LoVo (cell line): Measurements from ENCODE around the gene SLC28A3.
A peak's percentile ranks its signal among the peaks of the same experiment; 100 is the strongest.

Experiments
- DNase-seq: peaks from one replicate; pipeline ENCODE4 v3.0.0-alpha.2; 2016; ENCODE audit warnings: low spot score

SLC28A3 gene

GRCh38 chr9:84339962-84340361, 596 bp downstream of the SLC28A3 start:
- no peak for DNase-seq

DNA sequence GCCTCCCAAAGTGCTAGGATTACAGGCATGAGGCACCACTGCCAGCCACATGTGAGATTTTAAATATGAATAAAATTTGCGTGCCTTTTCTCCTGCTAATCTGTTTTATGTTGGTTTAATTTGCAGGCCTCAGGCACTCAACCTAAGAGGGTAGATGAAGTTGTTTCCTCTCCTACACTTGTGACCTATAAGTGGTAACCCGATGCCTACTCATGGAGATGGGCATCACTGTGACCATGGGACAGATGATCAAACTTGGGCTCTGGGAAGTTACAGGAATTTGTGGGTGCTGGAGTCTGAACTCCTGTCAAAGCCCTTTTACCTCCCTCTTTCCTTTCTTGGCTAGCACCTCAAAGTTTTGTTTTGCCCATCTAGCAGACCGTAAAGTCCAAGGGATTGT, 1.1 kb downstream of the SLC28A3 start:
- no peak for DNase-seq

GRCh38 chr9:84338792-84339191, 1.8 kb downstream of the SLC28A3 start:
- no peak for DNase-seq

GRCh38 chr9:84337252-84337651, 3.3 kb downstream of the SLC28A3 start:
- no peak for DNase-seq

DNA sequence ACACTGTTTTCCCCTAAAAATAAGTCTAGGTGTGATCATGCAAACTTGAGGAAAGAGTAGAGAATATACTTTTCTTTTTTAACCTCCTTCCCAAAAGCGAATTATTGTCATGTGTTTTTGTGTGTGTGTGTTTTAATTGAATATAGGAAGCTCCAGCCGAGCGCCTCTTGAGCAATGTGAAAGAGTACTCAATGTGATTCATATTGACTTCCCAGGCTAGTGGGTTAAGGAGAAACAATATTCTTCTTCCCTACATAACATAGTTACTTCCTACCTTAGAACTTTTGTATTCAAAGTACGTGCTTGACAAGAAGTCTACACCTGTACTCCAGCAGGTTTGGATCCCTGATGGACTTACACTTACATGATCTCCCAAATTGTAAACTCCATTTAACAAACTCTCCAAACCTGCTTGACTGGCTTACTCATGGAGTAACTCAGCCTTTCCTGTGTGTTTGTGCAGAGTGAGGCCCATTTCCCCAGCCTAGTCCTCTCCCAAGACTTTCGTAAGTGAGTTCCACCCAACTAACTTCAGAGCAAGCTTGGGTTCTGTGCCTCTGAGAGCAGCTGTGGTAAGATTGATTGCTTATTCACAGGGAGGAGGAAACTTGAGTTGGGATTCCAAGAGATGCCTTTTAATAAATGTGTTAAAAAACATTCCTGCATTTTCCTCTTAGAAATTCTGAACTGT, 9.3 kb downstream of the SLC28A3 start:
- no peak for DNase-seq

DNA sequence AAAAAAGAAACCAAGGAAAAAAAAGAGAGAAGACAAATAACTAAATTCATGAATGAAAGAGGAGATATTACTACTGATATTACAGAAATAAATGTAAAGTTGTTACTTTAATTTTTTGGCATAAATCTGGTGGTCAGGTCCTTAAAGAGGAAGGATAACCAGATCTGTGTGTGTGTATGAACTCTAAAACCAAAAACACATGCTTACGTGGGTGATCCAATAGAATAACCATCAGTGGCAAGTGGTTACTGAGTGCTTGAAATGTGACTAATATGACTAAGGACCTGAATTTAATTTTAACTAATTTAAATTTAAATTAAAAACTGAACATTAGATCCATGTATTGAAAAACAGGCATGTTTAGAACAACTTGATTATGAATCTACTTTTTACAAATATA, 10.3 kb downstream of the SLC28A3 start:
- DNase-seq: no peak

GRCh38 chr9:84327184-84327583, 13.4 kb downstream of the SLC28A3 start:
- no peak for DNase-seq

DNA sequence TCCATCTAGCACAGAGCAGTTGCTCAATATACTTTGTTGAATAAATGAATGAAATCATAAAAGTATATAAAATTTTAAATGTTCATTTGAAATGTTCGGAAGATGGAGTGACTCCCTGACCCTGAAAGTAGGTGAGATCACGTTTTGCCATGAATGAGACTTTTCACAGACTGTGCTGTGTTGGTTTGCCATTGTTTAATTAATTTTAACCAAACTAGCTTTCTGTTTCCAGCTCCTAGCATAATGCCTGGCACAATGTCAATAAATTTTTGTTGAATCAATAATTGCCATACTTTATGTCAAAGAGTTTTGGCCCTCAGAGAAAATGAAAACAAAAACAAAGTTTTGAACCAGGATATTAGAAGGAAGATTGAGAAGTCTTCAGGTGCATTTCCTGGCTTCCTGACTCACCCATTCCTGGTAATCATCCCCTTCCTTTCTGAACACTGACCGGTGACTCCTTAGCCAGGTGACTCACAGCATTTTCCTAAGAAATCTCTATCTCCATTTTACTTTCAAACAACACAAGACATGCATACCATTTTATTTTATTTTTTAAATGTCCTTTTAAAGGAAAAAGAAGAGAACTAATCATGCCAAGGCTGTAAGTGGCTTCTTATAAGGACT, 15.1 kb downstream of the SLC28A3 start:
- DNase-seq: peak; percentile 11

- no peak for DNase-seq
Observed at GRCh38 chr9:84324811-84325210, 15.7 kb downstream of the SLC28A3 start.

- no peak for DNase-seq
Observed at GRCh38 chr9:84323858-84324257, 16.7 kb downstream of the SLC28A3 start.

GRCh38 chr9:84322828-84323227, 17.7 kb downstream of the SLC28A3 start:
- no peak for DNase-seq

DNA sequence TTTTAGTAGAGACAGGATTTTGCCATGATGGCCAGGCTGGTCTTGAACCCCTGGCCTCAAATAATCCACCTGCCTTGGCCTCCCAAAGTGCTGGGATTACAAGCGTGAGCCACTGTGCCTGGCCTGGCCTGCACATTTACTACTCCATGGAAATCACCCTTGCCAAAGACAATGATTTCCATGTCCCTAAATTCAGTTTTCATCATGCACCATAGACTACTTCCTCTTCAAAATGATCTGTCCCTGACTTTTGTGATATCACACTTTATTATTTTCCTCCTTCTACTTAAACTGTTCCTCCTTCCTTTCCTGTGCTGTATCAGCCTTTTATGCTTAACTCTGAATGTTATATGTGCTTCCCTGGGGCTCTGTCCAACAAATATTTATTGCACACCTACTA, 20.3 kb downstream of the SLC28A3 start:
- DNase-seq: no peak

DNA sequence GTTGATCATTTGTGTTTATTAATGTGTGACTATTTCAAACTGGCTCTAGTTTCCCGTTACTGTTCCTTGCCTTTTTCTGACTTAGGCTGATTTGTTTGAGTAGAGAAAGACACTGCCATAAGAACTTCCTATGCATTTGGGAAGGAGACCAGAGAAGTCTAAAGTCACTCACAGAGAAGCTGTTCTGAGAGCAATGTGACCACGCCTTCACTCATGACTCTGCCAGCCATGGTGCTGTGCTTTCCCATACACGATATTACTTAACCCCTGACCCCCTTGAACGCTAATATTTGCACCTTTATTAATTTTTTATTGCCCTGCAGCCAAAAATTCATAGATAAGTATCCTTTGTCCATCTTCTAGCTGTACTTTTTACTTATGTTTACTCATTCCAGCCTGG, 20.9 kb downstream of the SLC28A3 start:
- DNase-seq: no peak

DNA sequence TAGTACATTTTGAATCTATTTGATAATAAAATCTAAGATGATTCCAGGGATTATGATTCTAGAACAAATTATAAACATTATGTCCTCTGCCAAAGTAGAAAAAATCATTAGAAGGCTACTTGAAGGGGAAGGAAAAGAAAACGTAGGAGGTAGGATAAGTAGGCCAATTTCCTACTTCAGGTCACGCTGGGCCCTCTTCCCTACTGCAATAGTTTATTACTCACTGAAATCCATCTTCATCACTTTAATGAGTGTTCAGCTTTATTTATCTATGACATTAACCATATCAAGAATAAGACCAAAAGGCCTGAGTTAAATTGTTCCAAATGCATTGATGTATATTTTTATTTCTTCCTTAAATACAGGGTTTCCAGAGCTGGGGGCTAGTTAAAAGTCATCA, 21.6 kb downstream of the SLC28A3 start:
- no peak for DNase-seq

DNA sequence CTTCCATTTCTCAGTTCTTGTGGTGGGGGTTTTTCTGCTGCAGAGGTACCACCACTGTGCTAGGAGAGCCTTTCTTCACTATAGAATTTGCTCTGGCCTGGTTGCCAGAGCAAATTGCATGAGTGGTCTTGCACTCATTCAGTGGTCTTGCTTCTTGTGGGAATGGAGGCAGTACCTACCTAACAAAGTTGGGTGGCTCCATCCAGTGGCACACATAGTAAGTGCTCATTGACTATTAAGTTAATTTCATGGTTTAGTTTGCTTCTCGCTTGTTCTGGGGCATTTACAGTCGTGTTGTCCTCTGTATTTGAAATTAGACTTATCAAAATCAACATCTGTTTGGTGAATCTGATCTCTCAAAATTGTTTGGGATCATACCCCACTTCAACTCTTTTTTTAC, 23.0 kb downstream of the SLC28A3 start:
- DNase-seq: no peak

DNA sequence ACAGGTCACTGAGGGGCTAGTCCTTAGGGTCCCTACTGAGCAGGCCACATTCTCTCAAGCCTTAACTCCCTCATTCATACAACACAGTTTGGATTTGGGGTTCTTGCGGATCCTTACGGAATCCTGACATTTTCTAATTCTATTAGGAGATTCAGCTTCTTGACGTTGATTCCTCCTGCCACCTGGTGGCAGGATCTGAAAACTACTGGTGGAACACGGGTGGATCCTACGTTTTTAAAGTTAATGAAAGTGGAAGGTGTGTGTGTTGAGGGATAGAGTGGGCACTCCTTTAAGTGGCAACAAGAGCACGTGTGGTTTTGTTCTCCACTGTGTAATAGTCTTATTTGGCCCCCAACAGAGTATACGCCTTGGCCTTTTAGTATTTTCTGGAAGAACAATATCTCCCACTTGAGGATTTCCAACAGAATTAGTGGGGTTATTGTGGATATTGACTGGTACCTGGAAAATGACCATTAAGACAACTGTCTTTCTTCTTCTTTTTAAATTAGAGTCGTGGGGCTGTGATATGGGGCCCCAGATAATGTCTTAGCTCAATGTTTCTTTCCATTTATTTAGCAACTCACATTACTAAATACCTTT, 25.2 kb downstream of the SLC28A3 start:
- peak; percentile 53 for DNase-seq

GRCh38 chr9:84314306-84314705, 26.3 kb downstream of the SLC28A3 start:
- DNase-seq: no peak

DNA sequence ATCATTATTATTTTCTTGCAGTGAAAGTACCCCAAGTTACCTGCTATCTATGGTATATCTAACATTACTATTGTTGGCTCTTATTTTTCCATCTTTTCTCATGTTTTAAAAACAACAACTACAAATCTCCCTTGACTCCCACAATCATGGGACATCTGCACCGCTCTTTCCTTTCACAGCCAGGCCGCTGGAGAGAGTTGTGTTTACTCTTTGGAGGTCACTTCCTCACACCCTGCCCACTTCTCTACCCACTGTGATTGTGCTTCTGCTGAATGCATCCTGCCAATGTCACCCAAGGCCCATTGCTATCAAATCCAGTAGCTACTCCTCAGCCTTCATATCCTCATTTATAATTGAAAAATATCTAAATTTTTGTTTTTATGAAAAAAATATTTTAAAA, 29.7 kb downstream of the SLC28A3 start:
- DNase-seq: no peak

DNA sequence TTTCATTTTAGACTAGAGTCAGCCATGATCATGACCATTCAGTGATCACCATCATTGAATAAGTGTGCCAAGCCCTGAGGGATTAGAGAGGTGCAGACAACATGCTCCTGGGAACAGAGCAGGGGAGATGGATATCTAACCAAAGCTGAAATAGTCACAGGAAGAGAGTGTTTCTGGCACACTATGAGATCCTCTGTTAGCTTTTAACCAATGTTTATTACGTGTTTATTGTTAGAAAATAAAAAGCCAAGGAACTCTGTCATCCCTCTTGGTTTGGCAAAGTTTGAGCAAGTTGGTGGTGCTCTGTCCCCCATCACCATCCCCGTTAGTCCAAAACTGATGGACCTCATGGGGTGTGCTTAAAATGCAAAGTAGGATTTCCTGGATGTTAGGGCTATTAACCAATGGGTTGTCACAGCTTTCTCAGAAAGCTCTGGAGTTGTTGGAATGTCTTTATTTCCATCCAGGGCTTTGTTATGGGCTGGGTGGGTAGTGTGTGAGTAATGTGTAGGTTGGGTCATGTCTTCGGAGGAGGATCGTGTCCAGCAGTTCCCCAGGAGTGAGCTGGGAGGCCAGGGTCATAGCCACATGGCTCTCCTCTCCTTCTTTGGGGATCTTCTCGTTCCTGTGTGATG, 34.9 kb downstream of the SLC28A3 start:
- no peak for DNase-seq

DNA sequence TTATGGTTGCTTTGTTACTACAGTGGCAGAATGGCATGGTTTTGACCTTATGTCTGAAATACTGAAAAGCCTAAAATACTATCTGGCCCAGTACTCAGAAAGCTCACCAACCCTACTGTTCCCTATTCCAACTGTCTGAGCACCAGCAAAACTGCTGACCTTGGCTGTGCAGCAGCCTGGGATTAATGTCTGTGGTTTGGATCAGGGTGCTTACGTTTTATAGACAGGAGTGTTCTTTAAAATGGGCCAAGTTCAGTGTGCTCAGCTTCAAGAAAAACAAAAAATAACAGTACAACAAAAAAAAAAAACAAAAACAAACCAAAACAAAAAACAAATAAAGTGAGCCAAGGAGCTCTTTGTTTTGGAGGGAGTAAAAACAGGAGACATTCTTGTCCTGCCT, 36.4 kb downstream of the SLC28A3 start:
- DNase-seq: no peak

DNA sequence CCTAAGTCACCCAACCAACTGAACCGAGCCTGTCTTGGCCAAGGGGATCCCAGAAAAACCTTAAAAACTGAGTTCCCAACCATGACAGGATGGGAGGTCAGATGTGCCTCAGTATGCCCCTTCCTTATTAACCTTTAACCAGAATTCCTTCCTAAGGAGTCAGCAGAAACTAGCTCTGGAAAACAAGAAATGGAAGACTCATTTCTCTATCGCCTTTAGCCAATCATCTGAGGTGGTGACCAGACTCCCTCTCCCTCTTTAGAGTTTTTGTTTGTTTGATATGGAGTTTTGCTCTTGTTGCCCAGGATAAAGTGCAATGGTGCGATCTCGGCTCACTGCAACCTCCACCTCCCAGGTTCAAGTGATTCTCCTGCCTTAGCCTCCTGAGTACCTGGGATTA, 37.5 kb downstream of the SLC28A3 start:
- no peak for DNase-seq

DNA sequence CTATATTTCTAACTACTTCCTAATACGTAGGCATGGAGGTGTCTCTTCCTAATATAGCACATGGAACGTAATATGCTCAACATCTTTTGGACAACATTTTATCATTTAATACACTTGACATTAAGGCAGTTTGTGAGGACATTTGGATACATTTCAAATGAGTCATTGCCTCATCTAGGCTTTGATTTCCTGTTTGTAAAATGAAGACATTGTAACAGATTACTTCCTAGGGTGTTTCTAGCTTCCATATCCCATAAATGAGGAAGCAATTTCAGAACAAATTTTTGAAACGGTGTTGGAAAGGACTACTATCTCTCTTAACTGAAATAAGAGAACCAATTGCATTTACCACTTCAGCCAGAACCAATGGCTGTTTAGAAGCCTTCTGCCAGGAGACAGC, 38.7 kb downstream of the SLC28A3 start:
- no peak for DNase-seq

DNA sequence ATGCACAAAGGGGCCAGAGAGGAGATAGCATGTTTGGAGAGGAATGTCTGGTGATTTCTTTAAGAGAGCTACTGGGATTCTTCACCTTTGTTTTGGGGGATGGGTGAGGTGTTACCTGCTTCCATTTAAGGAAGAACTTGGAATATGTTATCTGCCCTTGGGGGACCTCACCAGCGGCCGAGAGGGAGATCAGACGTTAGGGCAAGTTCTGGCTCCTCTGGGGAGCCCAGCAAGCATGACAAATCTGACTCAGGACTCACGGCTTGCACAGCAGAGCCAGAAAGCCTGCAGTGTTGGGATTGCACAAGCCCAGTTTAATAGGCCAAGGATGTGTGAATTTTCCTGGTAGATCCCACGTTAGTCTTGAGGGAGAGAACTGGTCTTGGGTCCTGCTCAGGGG, 40.3 kb downstream of the SLC28A3 start:
- DNase-seq: no peak
